GM18951 (cell line): ENCODE results near the gene MYO1A.

Experiments used
- POLR2A ChIP-seq: IDR thresholded peaks from 4 replicates; pipeline ENCODE4 v1.6.1; 2011; ENCODE audit warnings: mild to moderate bottlenecking; ENCODE audit not compliant: insufficient read length, insufficient read depth; ENCODE audit errors: extremely low read depth
- in situ Hi-C: fragments of 300-500 bp; cut with MboI; formaldehyde crosslinking; loops from one replicate; pipeline ENCODE4 v1.12.0; 2022; ENCODE audit warnings: low sequenced_read_pairs, mixed read lengths, inconsistent platforms; ENCODE audit not compliant: unreplicated experiment

The MYO1A gene

DNA sequence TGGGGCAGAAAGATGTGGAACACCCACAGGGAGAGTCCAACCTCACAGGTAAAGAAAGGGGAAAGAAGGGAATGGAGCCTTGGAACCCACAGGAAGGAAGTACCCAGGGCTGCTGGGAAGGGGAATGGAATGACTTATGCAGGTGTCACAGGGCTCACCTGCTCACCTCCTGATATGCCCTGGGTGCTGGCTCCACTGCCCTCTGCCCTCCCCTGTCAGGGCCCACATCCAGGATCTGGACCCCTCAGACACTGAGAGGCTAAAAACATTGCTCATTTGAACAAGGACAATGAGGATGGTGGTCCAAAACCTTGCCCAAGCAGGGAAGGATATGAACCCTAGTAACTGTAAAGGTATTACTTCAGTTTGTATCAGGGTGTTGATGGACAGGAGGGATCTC, 62.9 kb downstream of the MYO1A start:
- in situ Hi-C loops = loop anchor here (5.0 to 25.0 kb wide), 2 partner anchors 230 to 475 kb away; partner anchors contain the start of gene RBMS2
- no peak for TF ChIP-seq POLR2A

DNA sequence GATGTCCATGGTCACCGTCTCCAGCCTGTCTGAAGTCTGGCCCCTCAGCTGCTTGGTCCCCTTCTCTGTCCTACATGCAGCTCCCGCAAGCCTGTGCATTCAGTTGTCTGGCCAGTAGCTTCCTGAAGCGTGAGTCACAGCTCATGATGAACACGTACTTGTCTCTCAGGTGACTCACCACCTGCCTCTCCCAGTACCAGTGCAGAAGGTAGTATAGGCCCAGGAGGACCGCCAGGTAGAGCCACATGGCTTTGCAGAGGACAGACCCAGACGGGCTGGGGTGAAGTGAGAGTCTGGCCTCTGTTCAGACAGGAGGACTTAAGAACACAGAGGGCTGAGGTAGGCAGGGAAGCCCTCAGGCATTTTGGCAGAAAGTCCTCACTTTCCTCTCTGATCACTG, 64.2 kb downstream of the MYO1A start:
- in situ Hi-C loops = loop anchor here (5.0 to 25.0 kb wide), 2 partner anchors 228 to 473 kb away; partner anchors contain the start of gene RBMS2

DNA sequence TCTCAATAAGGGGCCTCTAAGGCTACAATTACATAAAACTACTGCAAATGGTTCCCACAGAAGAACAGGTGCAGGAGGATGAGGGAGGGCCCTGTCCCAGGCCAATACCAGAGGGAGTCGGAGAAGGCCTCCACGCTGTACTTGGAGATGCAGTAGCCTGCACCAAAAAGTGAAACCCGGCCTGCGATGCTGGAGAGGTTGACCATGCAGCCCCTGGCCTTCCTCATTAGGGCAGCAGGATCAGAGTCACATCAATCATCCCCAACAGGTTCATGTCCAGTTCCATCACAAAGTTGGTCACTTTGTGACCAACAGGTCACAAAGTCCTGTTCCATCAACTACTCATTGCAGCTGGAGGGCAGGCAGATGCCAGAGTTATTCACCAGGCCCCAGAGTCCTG, 66.5 kb downstream of the MYO1A start:
- in situ Hi-C loops = loop anchor here (25.0 kb wide), 1 partner anchor 471 kb away; the partner anchor contains the start of gene RBMS2
- no peak for TF ChIP-seq POLR2A

DNA sequence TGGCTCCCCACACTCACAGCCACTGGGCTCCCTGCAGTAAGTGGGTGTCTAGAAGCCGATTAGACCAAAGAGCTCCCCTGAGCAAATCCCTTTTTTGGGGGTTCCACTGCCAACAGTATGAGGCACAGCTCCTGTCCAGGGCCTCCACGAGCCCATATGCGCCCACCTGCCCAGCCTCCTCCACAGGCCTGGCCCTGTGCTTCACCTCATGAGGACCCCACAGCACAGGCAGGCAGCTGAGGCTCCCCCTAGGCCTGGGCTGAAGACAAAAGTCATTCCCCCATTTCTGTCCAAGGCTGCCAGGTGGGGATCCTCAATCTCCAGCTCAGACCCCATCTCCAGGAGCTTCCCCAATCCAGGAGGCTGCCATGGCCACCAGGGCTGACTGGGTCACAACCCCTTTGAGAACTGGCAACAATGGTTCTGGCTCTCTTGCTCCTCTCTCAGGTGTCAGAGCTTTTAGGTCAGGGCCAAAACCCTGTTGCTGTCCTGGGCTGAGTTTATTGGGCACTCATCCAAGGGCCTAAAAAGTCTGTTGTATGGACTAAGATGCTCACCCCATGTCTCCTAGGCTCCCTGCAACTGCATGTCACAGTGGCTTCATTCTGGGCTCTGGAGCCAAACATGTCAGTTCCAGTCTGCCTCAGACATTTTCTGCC, 67.2 kb downstream of the MYO1A start:
- in situ Hi-C loops = loop anchor here (25.0 kb wide), 1 partner anchor 470 kb away; the partner anchor contains the start of gene RBMS2

DNA sequence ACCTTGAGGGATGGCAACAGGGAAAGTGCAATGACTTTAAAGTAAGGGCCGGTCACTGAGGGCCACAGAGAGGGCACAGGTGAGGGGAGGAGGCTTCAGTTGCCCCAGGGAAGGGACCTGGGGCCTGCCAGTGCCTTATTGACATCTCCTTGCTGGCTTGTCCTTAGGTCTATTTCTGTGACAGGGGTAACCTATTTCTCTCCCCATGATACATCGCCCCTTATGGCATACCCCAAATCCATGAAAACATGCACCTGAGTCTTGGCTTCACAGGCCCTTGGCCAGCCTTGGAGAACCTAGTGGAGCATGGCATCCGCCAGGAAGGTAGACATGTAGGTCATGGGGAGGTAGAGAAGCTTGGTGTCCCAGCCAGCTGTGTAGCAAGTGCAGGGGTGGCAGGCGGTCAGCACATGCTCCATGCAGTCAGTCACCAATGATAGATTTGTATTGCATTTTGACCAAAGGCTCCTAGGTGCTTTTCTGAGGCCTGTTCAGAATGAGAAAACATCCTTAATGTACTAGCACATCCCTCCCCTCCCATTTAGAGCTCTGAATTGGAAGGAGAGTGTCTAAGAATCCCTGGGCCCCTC, 68.9 kb downstream of the MYO1A start:
- no peak for TF ChIP-seq POLR2A
- in situ Hi-C loops = loop anchor here (25.0 kb wide), 1 partner anchor 469 kb away; the partner anchor contains the start of gene RBMS2

DNA sequence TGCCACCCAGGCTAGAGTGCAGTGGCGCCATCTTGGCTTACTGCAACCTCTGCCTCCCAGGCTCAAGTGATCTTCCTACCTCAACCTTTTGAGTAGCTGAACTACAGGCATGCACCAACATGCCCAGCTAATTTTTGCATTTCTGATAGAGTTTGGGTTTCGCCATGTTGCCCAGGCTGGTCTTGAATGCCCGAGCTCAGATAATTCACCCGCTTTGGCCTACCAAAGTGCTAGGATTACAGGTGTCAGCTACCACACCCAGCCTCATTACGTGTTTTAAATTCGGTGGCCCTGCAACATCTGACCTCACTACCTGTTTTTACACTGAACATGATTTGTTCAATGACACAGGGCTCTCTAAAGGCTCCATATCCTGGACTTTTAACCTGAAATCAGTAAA, 69.7 kb downstream of the MYO1A start:
- TF ChIP-seq POLR2A = no peak
- in situ Hi-C loops = loop anchor here (25.0 kb wide), 1 partner anchor 468 kb away; the partner anchor contains the start of gene RBMS2

DNA sequence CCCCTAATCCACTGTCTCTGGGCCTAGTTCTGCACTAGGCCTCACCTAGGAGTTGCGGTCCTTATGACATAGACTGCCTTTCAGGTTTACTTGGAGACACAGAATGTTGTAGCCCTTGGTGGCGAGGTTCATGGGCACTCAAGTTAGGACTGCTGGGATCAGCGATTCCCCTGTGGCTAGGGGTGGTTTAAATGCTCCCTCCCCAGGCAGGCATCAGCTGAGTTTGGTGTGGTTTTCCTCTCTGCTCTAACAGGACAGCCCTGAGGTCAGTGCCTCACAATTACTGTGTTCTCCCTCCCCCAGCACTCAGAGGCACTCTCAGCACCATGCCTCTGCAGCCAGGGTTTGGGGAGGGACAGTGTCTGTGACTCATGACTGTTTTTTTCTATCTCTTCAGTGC, 70.3 kb downstream of the MYO1A start:
- no peak for TF ChIP-seq POLR2A
- in situ Hi-C loops = loop anchor here (25.0 kb wide), 1 partner anchor 467 kb away; the partner anchor contains the start of gene RBMS2
